Measurements from ENCODE around the gene ACAT2.
A peak's percentile ranks its signal among the peaks of the same experiment; 100 is the strongest.

Gene ACAT2

GRCh38 chr6:159756508-159756907, 5.3 kb upstream of the ACAT2 start:
- H3K36me3 ChIP-seq (ENCODE audit: insufficient read depth, low read length), result peaks cover 62% of the 10 kb centered on the region

GRCh38 chr6:159758031-159759001, 3.5 kb upstream of the ACAT2 start:
- no peaks in the 10 kb centered on the region for H3K9me3 ChIP-seq (ENCODE audit: low read length)
- H3K4me1 ChIP-seq (ENCODE audit: insufficient read depth, low read length), result peaks cover 18% of the 10 kb centered on the region
- H3K27me3 ChIP-seq (ENCODE audit: control insufficient read depth in 1 of 2, insufficient read depth in 2 of 2, low read length in 2 of 2), result no peaks in the 10 kb centered on the region
- H3K36me3 ChIP-seq (ENCODE audit: insufficient read depth, low read length), result peaks cover 44% of the 10 kb centered on the region
- no peak overlapping the region for H3K9ac ChIP-seq (ENCODE audit: low read length)
- no peak overlapping the region for H3K4me3 ChIP-seq (ENCODE audit: low read depth in 1 of 2, low read length in 2 of 2)
- H3K27ac ChIP-seq (ENCODE audit: low read depth, low read length), result no peak overlapping the region

More at GRCh38 chr6:159756508-159756907, 5.3 kb upstream of the ACAT2 start:
- Histone ChIP-seq H3K27ac (ENCODE audit: low read depth, low read length) (no peak overlapping the region), H3K4me3 (ENCODE audit: low read depth in 1 of 2, low read length in 2 of 2) (no peak overlapping the region), H3K9me3 (ENCODE audit: low read length) (no peaks in the 10 kb centered on the region), H3K4me1 (ENCODE audit: insufficient read depth, low read length) (peaks cover 10% of the 10 kb centered on the region), H3K9ac (ENCODE audit: low read length) (no peak overlapping the region), H3K27me3 (ENCODE audit: control insufficient read depth in 1 of 2, insufficient read depth in 2 of 2, low read length in 2 of 2) (no peaks in the 10 kb centered on the region)

GRCh38 chr6:159759645-159760044, 2.2 kb upstream of the ACAT2 start:
- Histone ChIP-seq H3K36me3 (ENCODE audit: insufficient read depth, low read length) (peaks cover 34% of the 10 kb centered on the region), H3K4me3 (ENCODE audit: low read depth in 1 of 2, low read length in 2 of 2) (no peak overlapping the region), H3K27ac (ENCODE audit: low read depth, low read length) (no peak overlapping the region), H3K27me3 (ENCODE audit: control insufficient read depth in 1 of 2, insufficient read depth in 2 of 2, low read length in 2 of 2) (no peaks in the 10 kb centered on the region), H3K9me3 (ENCODE audit: low read length) (no peaks in the 10 kb centered on the region), H3K4me1 (ENCODE audit: insufficient read depth, low read length) (peaks cover 18% of the 10 kb centered on the region), H3K9ac (ENCODE audit: low read length) (no peak overlapping the region)

- Histone ChIP-seq H3K27me3 (ENCODE audit: control insufficient read depth in 1 of 2, insufficient read depth in 2 of 2, low read length in 2 of 2) (no peaks in the 10 kb centered on the region), H3K4me1 (ENCODE audit: insufficient read depth, low read length) (peaks cover 18% of the 10 kb centered on the region), H3K27ac (ENCODE audit: low read depth, low read length) (peak overlapping the region; percentile 93), H3K4me3 (ENCODE audit: low read depth in 1 of 2, low read length in 2 of 2) (peak overlapping the region; percentile 59 to 95), H3K36me3 (ENCODE audit: insufficient read depth, low read length) (peaks cover 26% of the 10 kb centered on the region), H3K9me3 (ENCODE audit: low read length) (no peaks in the 10 kb centered on the region), H3K9ac (ENCODE audit: low read length) (peak overlapping the region; percentile 91)
Observed at GRCh38 chr6:159760602-159761057, 1.2 kb upstream of the ACAT2 start.

GRCh38 chr6:159761129-159761872, 544 bp upstream of the ACAT2 start:
- peaks cover 20% of the 10 kb centered on the region for H3K36me3 ChIP-seq (ENCODE audit: insufficient read depth, low read length)

GRCh38 chr6:159762681-159763293, 942 bp downstream of the ACAT2 start:
- H3K4me3 ChIP-seq (ENCODE audit: low read depth in 1 of 2, low read length in 2 of 2), result peak overlapping the region; percentile 78 to 95
- H3K9me3 ChIP-seq (ENCODE audit: low read length), result no peaks in the 10 kb centered on the region
- H3K4me1 ChIP-seq (ENCODE audit: insufficient read depth, low read length), result peaks cover 18% of the 10 kb centered on the region
- peak overlapping the region; percentile 90 for H3K9ac ChIP-seq (ENCODE audit: low read length)
- no peaks in the 10 kb centered on the region for H3K27me3 ChIP-seq (ENCODE audit: control insufficient read depth in 1 of 2, insufficient read depth in 2 of 2, low read length in 2 of 2)
- H3K36me3 ChIP-seq (ENCODE audit: insufficient read depth, low read length), result peaks cover 24% of the 10 kb centered on the region
- peak overlapping the region; percentile 96 for H3K27ac ChIP-seq (ENCODE audit: low read depth, low read length)

More at GRCh38 chr6:159761129-159761872, 544 bp upstream of the ACAT2 start:
- H3K4me1 ChIP-seq (ENCODE audit: insufficient read depth, low read length), result peaks cover 18% of the 10 kb centered on the region
- no peaks in the 10 kb centered on the region for H3K9me3 ChIP-seq (ENCODE audit: low read length)
- peak overlapping the region; percentile 91 for H3K9ac ChIP-seq (ENCODE audit: low read length)
- peak overlapping the region; percentile 59 to 95 for H3K4me3 ChIP-seq (ENCODE audit: low read depth in 1 of 2, low read length in 2 of 2)
- peak overlapping the region; percentile 93 for H3K27ac ChIP-seq (ENCODE audit: low read depth, low read length)
- no peaks in the 10 kb centered on the region for H3K27me3 ChIP-seq (ENCODE audit: control insufficient read depth in 1 of 2, insufficient read depth in 2 of 2, low read length in 2 of 2)

- H3K27ac ChIP-seq (ENCODE audit: low read depth, low read length), result no peak overlapping the region
- H3K9ac ChIP-seq (ENCODE audit: low read length), result no peak overlapping the region
- H3K9me3 ChIP-seq (ENCODE audit: low read length), result no peaks in the 10 kb centered on the region
- H3K4me1 ChIP-seq (ENCODE audit: insufficient read depth, low read length), result peaks cover 7% of the 10 kb centered on the region
- peaks cover 30% of the 10 kb centered on the region for H3K36me3 ChIP-seq (ENCODE audit: insufficient read depth, low read length)
- H3K27me3 ChIP-seq (ENCODE audit: control insufficient read depth in 1 of 2, insufficient read depth in 2 of 2, low read length in 2 of 2), result no peaks in the 10 kb centered on the region
- no peak overlapping the region for H3K4me3 ChIP-seq (ENCODE audit: low read depth in 1 of 2, low read length in 2 of 2)
Observed at GRCh38 chr6:159766906-159767305, 5.1 kb downstream of the ACAT2 start.

- peaks cover 30% of the 10 kb centered on the region for H3K36me3 ChIP-seq (ENCODE audit: insufficient read depth, low read length)
Observed at GRCh38 chr6:159769470-159769869, 7.6 kb downstream of the ACAT2 start.

GRCh38 chr6:159772196-159772595, 10.4 kb downstream of the ACAT2 start:
- no peak overlapping the region for H3K27ac ChIP-seq (ENCODE audit: low read depth, low read length)
- H3K9me3 ChIP-seq (ENCODE audit: low read length), result no peaks in the 10 kb centered on the region
- no peak overlapping the region for H3K9ac ChIP-seq (ENCODE audit: low read length)
- H3K4me3 ChIP-seq (ENCODE audit: low read depth in 1 of 2, low read length in 2 of 2), result no peak overlapping the region
- H3K36me3 ChIP-seq (ENCODE audit: insufficient read depth, low read length), result peaks cover 26% of the 10 kb centered on the region
- H3K4me1 ChIP-seq (ENCODE audit: insufficient read depth, low read length), result no peaks in the 10 kb centered on the region
- no peaks in the 10 kb centered on the region for H3K27me3 ChIP-seq (ENCODE audit: control insufficient read depth in 1 of 2, insufficient read depth in 2 of 2, low read length in 2 of 2)

More at GRCh38 chr6:159769470-159769869, 7.6 kb downstream of the ACAT2 start:
- Histone ChIP-seq H3K27ac (ENCODE audit: low read depth, low read length) (no peak overlapping the region), H3K4me1 (ENCODE audit: insufficient read depth, low read length) (no peaks in the 10 kb centered on the region), H3K4me3 (ENCODE audit: low read depth in 1 of 2, low read length in 2 of 2) (no peak overlapping the region), H3K27me3 (ENCODE audit: control insufficient read depth in 1 of 2, insufficient read depth in 2 of 2, low read length in 2 of 2) (no peaks in the 10 kb centered on the region), H3K9me3 (ENCODE audit: low read length) (no peaks in the 10 kb centered on the region), H3K9ac (ENCODE audit: low read length) (no peak overlapping the region)

- no peaks in the 10 kb centered on the region for H3K9me3 ChIP-seq (ENCODE audit: low read length)
- H3K27me3 ChIP-seq (ENCODE audit: control insufficient read depth in 1 of 2, insufficient read depth in 2 of 2, low read length in 2 of 2), result no peaks in the 10 kb centered on the region
- no peak overlapping the region for H3K9ac ChIP-seq (ENCODE audit: low read length)
- H3K4me3 ChIP-seq (ENCODE audit: low read depth in 1 of 2, low read length in 2 of 2), result no peak overlapping the region
- peaks cover 55% of the 10 kb centered on the region for H3K36me3 ChIP-seq (ENCODE audit: insufficient read depth, low read length)
- H3K27ac ChIP-seq (ENCODE audit: low read depth, low read length), result no peak overlapping the region
- no peaks in the 10 kb centered on the region for H3K4me1 ChIP-seq (ENCODE audit: insufficient read depth, low read length)
Observed at GRCh38 chr6:159777240-159777904, 15.5 kb downstream of the ACAT2 start.
